ENCODE measurements around the gene FCGR1A.
"Not testable (repeated sequence)": the region's sequence is repeated elsewhere in the genome, so short reads cannot be mapped to it uniquely, and the experiment has no call there.

FCGR1A gene

DNA sequence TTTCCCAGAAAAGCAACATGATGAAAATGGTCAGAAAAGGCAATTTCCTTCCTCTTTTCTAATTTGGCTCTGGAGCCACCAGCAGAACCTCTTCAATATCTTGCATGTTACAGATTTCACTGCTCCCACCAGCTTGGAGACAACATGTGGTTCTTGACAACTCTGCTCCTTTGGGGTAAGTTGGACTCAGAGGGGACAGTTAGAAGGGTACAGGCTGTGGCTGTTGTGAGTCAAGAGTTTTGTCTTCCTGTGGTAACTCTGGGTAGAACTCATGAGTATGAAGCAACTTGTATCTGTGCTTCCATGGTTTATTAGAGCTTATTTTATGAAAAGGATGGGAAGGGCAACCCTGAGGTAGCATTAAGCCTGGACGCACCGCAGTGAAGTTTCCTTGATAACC, at the start of gene FCGR1A:
Gene FCGR1A (plus strand): TSS at position 95 of the 400 bp plus-strand sequence. CDS start 50 bp downstream, at position 145.
- not testable (repeated sequence) for DNase-seq

DNA sequence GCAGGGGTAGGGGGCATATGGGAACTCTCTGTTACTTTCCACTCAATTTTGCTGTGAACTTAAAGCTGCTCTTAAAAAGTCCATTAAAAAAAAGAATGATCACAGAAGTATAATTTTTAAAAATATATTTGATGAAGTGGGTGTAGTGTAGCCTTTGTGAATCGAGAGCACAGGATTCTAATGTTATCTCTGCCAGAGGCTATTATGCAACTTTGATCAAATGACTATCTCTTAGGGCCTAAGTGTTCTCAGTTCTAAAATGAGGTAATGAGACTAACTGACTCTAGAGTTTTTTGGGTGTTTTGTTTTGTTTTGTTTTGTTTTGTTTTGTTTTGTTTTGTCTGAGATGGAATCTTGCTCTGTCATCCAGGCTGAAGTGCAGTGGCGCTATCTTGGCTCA, 49.7 kb upstream of the FCGR1A start:
- not testable (repeated sequence) for DNase-seq

DNA sequence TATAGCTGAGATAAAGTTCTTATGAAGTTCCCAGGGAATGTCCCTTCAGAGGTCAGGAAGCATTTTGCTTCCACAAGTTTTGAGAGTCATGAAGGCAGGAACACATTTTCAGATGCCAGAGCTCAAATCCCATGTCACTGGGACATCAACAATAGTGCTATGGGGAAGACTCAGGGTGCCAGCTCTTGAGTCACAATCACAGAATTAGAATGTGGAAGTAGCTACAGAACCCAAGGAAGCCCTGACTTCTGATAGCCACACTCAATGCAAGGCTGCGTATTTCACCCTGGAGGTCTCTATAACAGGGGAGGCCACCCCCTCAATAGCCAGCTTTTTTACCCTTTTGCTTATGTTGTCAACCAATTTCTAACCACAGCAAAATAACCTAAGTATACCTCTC, 47.8 kb upstream of the FCGR1A start:
- not testable (repeated sequence) for DNase-seq

DNA sequence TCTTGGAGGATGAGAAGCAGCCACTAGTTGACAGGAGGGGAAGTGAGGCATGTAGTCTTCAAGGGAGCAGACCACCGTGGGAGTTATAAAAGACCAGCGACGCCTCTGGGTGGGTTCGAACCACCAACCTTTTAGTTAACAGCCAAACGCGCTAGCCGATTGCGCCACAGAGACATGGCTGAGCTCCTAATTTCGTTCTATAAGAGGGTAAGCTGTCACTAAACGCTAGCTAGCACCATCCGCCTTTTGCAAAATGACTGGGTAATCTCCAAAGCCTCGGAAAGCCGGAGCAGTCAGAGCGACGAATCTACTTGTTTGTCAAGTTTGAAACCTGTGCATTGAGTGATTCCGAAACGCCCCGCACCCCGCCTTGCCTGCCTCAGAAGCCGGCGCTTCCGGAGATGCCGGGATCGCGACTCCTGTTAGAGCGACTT, 42.3 kb upstream of the FCGR1A start:
- DNase-seq: peak; percentile 24

DNA sequence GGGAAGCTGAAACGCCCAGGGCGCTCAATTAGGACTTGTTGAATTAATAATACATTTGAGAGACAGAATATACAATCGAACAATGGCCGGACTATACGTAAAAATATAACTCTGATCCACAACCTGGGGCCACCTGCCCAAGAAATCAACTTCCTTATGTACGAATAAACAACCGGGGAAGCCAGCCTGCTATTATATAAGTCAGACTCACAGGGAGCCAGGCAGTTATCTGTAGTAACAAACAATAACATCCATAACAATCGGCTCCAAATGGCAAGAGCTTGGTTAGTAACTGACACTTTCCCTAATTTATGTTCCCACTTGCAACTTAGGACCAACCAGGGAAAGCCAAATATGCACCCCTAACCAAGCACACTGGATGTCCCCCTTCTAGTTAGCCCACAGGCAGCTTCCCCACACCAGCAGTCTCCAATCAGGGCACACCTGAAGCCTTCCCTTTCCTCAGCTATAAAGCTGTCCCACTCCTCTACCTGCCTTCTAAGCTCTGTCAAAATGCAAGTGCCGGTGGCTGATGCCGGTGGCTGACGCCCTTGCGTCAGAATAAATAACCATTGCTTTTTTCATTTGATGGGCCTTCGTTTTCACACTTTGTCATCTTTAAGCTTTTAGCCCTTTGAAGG, 41.8 kb upstream of the FCGR1A start:
- DNase-seq: not testable (repeated sequence)

DNA sequence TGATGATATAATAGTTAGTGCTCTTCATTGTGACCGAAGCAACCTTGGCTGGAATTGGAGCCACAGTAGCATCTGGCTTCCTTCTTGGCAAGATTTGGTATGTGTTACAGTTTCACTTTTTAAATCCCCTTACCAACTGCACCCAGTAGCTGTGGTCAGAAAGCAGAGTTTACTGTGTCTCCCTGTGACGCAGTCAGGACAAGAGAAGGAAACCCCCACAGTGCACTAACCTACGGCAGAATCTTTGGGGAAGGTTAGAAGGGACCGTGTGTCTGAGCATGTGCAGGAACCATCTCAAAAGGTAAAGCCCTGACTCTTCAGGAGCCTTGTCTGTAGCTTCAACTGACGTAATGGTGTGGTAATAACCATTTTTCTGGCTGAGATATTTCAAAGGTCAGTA, 40.6 kb upstream of the FCGR1A start:
- DNase-seq: not testable (repeated sequence)

DNA sequence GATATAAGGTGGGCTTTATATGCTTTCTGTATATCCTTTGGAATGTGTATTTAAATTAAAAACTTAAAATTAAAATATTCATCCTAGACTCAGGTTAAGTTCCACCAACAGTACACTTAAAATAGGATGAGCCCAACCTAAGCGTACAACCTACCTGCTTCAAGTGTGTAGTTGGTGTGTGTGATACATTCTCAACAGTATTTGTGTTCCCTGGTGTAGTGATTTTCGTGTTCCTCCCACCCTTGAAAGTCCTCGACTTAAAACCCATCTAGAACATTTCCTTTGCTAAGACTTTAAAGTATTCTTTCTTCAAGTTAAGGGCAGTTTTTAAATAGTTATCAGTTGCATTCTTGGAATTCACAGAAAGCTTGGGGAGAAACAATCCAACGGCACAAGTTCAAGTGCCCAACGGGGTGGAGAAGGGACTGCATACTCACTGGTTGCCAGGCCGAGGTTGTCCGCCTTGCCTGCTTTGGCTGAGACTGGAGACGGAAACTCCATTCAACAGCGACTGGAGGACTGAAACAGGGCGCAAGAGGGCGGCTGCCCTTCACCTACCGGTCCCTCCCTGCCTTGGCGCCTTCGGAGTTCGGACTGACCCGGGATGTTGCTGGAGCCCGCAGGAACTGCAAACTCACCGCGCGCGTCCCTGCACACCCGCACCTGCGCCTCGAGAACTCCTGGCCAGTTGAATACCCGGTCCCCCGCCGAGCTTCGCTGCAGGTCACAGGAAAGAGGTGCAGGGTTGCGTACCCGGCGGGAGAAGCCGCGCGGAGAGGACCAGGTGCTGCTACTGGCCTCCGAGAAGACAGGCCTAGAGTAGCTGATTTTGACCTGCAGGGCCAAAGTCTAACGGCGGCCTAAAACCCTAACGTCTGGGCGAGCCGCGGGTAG, 35.8 kb upstream of the FCGR1A start:
- DNase-seq: not testable (repeated sequence)

DNA sequence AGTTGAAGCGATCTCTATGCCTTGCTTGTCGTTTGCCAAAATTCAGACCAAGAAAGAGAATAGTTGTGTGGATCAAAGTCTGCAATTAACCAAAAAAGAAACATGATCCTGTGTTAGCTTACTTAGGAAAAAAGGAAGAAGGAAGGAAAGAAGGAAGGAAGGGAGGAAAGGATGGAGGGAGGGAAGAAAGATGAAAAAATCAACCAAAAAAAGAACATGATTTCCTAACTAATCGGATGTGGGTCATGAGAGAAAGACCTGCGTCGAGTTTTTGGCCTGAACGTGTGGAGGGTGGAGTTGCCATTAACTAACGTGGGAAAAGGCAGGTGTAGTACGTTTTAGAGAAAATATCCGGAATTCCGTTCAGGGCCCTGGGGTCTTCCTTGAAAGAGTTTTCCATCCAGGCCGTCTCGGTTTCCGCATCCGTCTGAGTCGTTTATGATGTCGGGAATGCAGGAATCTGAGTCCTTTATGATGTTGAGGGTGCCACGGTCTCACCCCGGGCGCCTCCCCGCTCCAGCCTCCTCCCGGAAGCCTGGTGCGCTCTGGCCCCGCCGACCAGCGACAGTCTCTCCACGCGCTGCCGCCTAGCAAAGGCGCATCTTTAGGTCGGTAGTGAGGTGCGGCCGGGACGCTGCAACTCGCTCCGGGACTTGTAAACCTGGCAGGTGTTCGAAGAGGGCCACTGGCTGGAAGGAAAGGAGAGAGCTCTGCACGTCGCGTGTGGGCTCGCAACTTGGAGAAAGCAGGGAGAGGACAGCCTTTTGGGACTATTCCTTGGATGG, 34.9 kb upstream of the FCGR1A start:
- DNase-seq: not testable (repeated sequence)

DNA sequence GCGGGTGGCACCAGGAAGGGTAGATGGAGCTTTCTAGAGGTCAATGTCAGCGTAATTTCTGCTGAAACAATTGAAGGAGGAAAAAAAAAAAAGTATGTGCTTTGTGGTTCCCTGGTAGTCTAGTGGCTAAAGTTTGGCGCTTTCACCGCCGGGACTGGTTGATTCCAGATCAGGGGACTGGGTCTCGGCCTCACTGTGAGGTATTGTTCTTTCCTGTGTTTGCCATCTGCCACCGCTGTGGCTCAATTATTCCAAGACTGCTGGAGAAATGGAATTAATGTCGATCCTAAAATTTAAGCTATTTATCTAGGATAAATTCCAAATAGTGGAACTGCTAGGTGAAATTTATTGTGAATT, 34.4 kb upstream of the FCGR1A start:
- not testable (repeated sequence) for DNase-seq

DNA sequence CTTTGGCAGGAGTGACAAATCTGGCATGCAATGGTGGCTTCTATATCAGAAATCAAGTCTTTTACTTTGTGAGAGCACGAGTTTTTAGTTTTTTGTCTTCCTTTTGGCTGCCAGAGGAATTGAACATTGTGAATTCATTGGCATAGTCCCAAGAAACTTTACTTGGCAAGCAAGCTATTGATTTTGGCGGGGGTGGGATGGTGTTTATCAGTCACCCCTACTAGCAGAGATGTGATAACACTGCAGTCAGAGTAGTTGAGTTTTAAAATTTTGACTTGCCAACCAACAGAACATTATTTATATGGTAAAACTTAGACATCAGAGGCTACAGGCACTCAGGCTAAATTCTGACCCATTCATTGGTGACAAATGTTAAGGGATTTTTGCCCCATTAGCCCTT, 31.9 kb upstream of the FCGR1A start:
- DNase-seq: not testable (repeated sequence)

DNA sequence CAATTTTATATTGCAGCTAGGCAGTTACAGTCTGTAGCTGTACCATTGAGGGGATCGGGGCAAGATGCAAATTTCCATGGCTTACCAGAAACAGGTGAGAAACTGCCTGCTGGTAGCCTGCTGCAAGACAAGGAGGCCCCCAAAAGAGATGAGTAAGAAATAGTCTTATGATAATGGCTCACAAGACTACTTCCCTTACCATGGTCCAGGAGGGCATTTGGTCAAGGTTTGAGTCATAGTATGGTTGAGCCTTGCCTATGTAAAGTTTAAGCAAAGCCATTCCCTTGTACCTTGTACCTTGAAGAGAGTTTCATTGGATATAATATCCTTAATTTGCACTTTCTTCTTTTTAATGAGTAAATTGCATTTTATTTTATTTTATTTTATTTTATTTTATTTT, 30.3 kb upstream of the FCGR1A start:
- not testable (repeated sequence) for DNase-seq

DNA sequence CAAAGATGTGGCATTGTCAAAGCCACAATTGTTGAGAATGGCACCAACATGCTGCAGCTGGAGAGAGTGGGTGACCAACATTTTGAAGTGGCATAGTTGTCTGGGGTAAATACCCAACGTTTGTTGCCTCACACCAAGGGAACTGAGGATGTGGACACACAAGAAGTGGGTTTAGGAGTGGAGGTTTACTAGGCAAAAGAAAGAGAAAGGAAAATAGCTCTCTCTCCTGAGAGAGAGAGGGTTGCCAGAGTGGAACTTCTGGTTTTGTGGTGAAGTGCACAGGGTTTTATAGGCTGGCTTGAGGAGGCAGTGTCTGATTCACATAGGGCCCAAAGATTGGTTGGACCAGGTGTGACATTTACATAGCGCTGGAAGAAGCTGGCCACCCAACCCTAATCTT, 29.0 kb upstream of the FCGR1A start:
- DNase-seq: not testable (repeated sequence)

DNA sequence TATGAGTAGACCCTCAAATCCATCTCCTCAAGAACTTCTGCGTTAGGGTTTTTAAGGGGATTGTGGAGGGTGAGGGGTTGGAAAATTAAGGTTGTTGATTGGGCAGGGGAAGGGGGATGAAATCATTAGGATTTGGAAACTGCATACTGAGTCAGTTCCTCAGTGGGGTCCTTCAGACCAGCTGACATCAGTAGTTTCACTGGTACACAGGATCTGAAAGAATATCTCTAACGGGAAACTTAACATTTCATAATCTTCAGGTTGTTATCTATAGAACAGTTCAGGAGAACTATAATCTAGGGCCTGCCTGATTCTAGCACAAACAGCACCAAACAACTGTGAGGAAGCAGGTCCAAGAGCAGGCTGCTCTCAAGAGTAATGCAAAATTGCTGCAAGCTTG, 27.2 kb upstream of the FCGR1A start:
- DNase-seq: not testable (repeated sequence)

DNA sequence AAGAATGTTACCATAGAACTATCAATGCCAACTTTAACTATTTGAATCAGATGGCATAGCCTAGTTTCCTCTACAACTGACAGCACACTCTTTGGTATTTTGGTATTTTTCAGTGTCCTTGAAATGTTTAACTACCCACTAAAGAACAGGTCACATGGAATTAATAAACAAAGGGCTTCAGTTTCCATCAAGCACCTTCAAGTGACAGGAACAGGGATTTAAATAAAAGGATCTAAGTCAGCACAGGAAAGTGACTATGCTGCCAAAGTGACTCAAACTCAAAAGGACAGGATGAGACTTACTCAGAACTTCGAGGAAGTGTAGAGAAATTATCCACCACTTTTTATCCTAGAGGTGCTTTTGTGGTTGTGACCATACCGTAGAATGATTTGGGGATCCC, 20.2 kb upstream of the FCGR1A start:
- DNase-seq: not testable (repeated sequence)

DNA sequence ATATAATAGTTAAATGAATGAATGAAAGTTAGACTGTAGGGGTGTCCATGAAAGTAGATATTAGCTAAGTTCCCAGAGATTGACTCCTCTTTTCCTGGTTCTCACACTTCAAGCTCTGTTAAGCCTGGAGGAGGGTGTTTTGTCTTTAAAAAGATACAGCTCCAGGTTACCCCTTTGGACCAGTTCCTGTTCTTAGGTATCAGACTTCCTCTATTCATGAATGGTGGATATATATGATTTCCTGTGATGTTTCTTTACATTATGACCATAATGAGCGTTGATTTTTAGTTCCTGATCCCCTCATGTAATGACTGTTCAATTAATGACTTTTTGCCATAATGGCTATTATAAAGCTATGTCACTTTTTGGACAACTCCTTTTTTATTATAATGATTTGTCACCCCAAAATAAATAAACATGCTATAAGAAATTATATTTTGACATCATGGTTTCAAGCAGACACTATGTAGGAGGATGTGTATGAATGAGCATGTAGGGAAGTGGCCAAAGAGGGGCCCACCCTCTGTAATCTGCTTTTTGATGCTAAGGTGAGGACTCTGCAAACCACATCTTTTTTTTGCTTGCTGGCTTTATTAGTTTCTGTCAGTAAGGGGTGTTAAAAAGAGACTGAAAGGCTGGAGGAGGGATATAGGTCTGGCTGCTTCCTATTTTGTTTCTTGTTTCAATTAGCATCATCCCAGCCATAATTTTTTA, 18.2 kb upstream of the FCGR1A start:
- DNase-seq: not testable (repeated sequence)

DNA sequence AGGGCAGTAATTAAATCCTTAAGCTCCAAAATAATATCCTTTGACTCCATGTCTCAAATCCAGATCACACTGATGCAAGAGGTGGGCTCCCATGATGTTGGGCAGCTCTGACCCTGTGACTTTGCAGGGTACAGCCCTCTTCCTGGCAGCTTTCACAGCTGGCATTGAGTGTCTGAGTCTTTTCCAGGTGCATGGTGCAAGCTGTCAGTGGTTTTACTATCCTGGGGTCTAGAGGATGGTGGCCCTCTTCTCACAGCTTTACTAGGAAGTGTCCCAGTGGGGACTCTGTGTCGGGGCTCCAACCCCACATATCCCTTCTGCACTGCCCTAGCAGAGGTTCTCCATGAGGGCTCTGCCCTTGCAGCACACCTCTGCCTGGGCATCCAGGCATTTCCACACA, 16.3 kb upstream of the FCGR1A start:
- not testable (repeated sequence) for DNase-seq

DNA sequence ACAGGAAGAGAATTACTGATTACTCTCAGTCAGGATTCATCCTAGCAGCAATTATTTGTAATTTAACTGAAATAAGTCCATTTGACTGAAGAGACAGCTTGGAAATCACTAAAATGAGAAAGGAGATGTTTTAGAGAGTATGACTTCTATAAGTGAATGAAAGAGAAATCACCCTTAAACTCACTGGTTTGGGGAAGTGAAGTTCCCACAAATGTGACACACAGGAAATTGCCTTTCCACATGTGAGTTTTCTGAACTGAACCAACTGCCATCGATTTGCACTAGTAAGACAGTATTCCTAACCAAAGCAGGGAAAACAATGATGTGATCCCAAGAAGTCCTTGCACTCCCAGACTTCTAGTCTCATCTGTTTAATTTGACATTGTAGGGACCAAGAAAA, 13.3 kb upstream of the FCGR1A start:
- not testable (repeated sequence) for DNase-seq

DNA sequence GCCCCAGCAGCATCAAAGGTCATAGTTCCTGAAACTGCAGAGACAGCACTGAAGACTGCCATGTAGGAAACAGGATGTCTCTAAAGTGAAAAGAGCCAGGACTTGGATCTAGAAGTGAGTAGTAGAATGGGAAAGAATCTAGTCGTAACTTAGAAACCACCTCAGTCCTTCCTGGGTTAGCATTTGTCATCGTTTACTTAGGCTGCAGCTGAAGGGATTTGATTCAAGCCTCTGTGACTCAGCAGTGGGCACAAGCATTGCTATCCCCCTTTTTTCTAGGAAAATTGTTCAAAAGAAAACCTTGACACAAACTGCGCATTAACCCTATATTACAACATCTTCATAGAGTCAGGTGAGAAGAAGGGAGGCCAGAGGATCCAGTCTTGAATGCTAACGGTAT, 11.8 kb upstream of the FCGR1A start:
- not testable (repeated sequence) for DNase-seq

DNA sequence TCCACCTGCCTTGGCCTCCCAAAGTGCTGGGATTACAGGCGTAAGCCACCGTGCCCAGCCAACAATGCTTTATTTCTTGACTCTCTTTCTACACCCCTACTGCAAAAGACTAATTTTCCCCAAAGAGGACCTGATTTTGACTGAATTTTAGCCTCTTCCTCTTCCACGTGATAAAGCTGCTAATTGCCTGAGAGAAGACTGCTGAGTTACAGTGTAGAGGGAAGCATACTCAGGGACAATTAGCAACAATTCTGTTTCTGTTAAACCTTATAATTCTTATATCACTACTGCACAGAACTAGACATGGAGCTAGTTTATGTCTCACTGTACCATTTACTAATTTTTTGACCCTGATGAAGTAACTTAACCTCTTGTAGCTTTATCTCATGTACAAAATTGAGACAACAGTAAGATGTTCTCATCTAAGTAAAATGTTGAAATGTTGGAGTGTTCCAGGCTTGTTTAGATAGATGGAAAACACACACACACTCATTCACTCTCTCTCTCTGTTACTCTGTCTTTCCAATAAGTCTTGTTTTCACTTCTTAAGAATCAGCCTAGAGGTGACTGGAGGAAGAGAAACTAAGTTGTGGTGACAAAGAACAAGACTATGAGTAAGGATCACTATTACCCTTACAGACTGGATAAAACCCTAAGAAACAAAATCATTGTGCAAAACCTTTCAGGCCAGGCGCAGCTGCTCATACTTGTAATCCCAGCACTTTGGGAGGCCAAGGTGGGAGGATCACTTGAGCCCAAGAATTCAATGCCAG, 10.7 kb upstream of the FCGR1A start:
- not testable (repeated sequence) for DNase-seq

DNA sequence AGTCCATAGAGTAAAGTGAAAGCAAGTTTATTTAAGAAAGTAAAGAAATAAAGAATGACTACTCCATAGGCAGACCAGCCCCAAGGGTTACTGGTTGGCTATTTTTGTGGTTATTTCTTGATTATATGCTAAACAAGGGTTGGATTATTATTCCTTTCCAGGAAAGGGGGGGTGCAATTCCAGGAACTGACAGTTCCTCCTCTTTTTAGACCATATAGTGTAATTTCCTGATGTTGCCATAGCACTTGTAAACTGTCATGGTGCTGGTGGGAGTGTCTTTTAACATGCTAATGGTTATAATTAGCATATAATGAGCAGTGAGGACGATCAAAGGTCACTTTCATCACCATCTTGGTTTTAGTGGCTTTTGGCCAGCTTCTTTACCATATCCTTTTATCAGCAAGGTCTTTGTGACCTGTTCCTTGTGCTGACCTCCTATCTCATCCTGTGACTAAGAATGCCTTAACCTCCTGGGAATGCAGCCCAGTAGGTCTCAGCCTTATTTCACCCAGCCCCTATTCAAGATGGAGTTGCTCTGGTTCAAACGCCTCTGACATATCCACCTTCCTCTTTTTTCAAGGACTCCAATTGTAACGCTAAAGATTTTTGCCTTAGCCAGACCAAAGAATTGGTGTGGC, 6.9 kb upstream of the FCGR1A start:
- DNase-seq: peak; percentile 20

DNA sequence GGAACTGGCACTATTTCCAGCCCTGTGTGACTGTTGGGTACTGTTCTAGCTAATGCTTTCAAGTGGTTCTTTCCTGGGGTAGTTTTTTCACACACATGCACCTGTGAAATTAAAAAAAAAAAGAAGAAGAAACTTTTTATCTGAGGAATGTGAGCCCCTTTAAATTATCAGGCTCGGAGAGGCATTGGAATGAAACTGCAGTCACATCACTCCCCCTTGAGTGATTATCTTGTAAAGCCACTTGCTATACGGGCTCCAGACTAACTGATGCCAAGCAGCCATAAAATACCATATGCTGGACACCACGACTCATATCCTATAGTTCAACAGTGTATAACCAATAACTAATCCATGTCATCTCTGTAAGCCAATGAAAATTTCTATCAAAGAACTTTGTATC, 5.4 kb upstream of the FCGR1A start:
- DNase-seq: not testable (repeated sequence)

Measured in femur (tissue), 1 donor.